RWPE2 (cell line): Measurements from ENCODE around the gene TFR2.

ENCODE experiments used
- ATAC-seq: fragments of 200-7000 bp; cut with Tn5 transposase; 3 replicates; pipeline ENCODE4 v1.9.1; 2021; ENCODE audit warnings: low read depth
- DNase-seq: peaks from one replicate; pipeline ENCODE4 v3.0.0-alpha.2; 2020; ENCODE audit warnings: low spot score
- H3K27ac ChIP-seq: fragments of 450-650 bp; 2 replicates; pipeline ENCODE4 v1.5.1; 2017; ENCODE audit warnings: mild to moderate bottlenecking; ENCODE audit not compliant: poor library complexity, severe bottlenecking
- H3K27me3 ChIP-seq: fragments of 250-450 bp; sonication (Bioruptor Pico); 2 replicates; pipeline ENCODE4 v1.5.1; 2021; ENCODE audit warnings: mild to moderate bottlenecking, moderate library complexity; ENCODE audit not compliant: insufficient read depth, poor library complexity, severe bottlenecking
- H3K36me3 ChIP-seq: fragments of 250-450 bp; sonication (Bioruptor Pico); 2 replicates; pipeline ENCODE4 v1.5.1; 2020; ENCODE audit warnings: low read depth, mild to moderate bottlenecking, moderate library complexity
- H3K4me1 ChIP-seq: fragments of 250-450 bp; sonication (Bioruptor Pico); 2 replicates; pipeline ENCODE4 v1.5.1; 2021; ENCODE audit warnings: mild to moderate bottlenecking, moderate library complexity; ENCODE audit not compliant: insufficient read depth, poor library complexity, severe bottlenecking
- H3K4me3 ChIP-seq: fragments of 250-450 bp; sonication (Bioruptor Pico); 2 replicates; pipeline ENCODE4 v1.5.1; 2021; ENCODE audit warnings: mild to moderate bottlenecking, moderate library complexity; ENCODE audit not compliant: severe bottlenecking
- H3K9me3 ChIP-seq: fragments of 250-450 bp; sonication (Bioruptor Pico); 2 replicates; pipeline ENCODE4 v1.5.1; 2021; ENCODE audit warnings: mild to moderate bottlenecking, moderate library complexity; ENCODE audit not compliant: severe bottlenecking
- TF ChIP-seq, protein P1 (sequence below): fragments of 450-650 bp; IDR thresholded peaks from one replicate; pipeline ENCODE4 v1.5.1; 2017; ENCODE audit warnings: mild to moderate bottlenecking, moderate library complexity; ENCODE audit not compliant: poor library complexity, severe bottlenecking

TFR2 gene

DNA sequence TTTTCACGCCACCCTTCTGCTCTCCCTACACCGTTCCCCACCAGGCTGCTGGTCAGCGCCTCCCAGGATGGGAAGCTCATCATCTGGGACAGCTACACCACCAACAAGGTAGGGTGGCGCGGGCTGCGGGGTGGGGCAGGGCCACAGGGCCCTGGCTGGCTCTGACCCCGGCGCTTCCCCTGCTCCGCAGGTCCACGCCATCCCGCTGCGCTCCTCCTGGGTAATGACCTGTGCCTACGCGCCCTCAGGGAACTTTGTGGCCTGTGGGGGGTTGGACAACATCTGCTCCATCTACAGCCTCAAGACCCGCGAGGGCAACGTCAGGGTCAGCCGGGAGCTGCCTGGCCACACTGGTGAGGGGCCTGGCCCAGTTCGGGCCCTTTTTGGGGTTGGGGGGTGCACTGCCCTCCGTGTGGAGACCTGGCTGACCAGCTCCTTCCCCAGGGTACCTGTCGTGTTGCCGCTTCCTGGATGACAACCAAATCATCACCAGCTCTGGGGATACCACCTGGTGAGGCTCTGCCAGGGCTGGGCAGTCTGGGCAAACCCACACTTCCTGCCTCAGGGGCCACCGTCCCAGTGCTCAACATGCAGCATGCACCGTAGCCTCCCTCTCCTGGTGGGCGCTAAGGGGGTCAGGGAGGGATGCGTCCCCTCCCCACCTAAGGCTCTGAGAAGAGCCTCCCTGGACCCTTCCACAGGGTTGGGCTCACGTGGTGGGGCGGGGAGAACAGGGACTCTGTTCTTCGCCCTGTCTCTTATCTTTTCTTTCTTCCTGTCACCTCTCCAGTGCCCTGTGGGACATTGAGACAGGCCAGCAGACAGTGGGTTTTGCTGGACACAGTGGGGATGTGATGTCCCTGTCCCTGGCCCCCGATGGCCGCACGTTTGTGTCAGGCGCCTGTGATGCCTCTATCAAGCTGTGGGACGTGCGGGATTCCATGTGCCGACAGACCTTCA is 36.2 kb upstream of the TFR2 start:
- peaks cover 55% of the 10 kb centered on the region for H3K36me3 ChIP-seq
- ATAC-seq (no peak), DNase-seq (no peak)
- no peaks in the 10 kb centered on the region for H3K27me3 ChIP-seq
- no peak overlapping the region for H3K4me3 ChIP-seq
- no peaks in the 10 kb centered on the region for H3K9me3 ChIP-seq
- H3K27ac ChIP-seq = no peak overlapping the region
- TF ChIP-seq, protein P1, sequence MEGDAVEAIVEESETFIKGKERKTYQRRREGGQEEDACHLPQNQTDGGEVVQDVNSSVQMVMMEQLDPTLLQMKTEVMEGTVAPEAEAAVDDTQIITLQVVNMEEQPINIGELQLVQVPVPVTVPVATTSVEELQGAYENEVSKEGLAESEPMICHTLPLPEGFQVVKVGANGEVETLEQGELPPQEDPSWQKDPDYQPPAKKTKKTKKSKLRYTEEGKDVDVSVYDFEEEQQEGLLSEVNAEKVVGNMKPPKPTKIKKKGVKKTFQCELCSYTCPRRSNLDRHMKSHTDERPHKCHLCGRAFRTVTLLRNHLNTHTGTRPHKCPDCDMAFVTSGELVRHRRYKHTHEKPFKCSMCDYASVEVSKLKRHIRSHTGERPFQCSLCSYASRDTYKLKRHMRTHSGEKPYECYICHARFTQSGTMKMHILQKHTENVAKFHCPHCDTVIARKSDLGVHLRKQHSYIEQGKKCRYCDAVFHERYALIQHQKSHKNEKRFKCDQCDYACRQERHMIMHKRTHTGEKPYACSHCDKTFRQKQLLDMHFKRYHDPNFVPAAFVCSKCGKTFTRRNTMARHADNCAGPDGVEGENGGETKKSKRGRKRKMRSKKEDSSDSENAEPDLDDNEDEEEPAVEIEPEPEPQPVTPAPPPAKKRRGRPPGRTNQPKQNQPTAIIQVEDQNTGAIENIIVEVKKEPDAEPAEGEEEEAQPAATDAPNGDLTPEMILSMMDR = no peak
- no peaks in the 10 kb centered on the region for H3K4me1 ChIP-seq

DNA sequence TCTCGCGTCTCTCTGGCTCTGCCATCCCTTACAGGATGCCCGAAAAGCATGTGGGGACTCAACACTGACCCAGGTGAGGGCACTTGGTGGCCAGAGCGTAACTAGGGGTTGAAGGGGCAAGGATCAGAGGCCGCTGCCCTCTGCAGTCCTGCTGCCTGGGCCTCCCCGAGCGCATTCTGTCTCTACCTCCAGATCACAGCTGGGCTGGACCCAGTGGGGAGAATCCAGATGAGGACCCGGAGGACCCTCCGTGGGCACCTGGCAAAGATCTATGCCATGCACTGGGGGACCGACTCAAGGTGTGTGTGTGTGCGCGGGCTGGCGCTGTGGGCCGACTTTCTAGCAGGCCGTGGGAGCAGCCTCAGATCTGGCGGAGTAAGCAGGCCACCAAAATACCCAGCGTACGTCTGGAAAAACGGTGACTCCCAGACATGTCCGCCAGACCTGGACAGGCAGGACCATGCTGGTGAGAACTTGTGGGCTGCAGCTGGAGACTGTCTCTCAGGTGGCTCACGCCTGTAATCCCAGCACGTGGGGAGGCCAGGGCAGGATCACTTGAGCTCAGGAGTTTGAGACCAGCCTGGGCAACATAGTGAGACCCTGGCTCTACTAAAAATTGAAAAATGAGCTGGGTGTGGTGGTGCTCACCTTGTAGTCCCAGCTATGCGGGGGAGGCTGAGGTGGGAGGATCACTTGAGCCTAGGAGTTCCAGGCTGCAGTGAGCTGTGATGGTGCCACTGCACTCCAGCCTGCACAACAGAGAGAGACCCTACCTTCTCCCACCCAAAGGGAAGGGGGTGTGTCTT is 35.4 kb upstream of the TFR2 start:
- Histone ChIP-seq H3K9me3 (no peaks in the 10 kb centered on the region), H3K4me1 (no peaks in the 10 kb centered on the region), H3K27ac (peak overlapping the region; percentile 75), H3K4me3 (no peak overlapping the region), H3K36me3 (peaks cover 48% of the 10 kb centered on the region), H3K27me3 (no peaks in the 10 kb centered on the region)
- TF ChIP-seq, protein P1 = no peak
- DNase-seq = no peak
- no peak for ATAC-seq

DNA sequence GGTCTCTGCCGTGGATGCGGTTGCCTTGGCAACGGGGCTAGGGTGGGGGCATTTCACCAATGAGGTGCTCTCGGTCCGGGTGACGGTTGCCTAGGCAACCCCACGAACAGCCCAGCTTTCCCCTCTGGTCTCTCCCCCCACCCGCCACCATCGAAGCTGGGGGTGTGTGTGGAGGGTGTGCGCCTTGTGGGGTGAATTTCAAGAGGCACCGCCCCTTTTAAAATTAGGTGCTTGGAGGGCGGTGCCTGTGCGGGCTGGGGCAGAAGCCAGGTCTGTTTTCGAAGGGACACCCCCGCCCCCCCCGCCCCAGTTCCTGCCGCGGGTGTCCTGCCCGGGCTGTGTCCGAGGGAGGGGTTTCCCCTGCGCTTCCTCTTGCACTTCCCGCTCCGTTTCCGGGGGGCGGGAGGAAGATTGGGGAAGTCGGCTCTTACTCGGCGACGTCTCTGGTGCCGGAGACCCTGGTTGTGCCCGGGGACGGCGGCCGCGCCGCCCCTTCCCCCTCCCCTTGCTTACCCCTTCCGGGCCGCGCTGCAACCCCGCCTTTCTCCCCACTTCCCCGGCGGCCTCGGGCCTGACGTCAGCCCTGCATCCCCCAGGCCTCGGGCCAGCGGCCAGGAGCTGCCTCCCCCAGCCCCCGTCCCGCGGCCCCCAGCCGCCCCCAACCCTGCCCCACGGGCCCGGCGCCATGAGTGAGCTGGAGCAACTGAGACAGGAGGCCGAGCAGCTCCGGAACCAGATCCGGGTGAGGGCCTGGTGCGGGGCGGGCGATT is 34.4 kb upstream of the TFR2 start:
- peak overlapping the region; percentile 75 for H3K27ac ChIP-seq
- TF ChIP-seq, protein P1 = no peak

DNA sequence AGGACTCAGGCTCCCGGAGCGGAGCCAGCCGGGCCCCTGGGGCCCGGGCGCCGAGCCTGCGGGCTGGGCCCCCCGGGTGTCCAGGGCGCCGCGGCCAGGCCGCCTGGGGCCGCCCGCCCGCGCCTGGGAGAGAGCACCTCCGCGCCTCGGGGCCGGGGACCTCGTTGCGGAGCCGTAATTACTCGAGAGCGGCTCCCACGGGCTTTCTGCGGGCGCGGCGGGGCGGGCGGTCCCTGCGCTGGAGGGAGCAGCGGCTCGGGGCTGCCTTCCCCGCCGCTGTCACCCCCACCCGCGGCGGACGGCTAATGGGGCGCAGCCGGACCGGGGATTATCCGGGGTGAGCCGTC is 33.7 kb upstream of the TFR2 start:
- TF ChIP-seq, protein P1 = no peak
- H3K9me3 ChIP-seq = no peaks in the 10 kb centered on the region
- H3K4me3 ChIP-seq = peak overlapping the region; percentile 92
- H3K36me3 ChIP-seq = peaks cover 35% of the 10 kb centered on the region
- peak overlapping the region; percentile 75 for H3K27ac ChIP-seq
- ATAC-seq (no peak), DNase-seq (no peak)
- H3K4me1 ChIP-seq = no peaks in the 10 kb centered on the region
- H3K27me3 ChIP-seq = no peaks in the 10 kb centered on the region

More for the DNA sequence above, 34.4 kb upstream of the TFR2 start:
- ATAC-seq = peak; percentile 30
- DNase-seq = peak; percentile 80
- Histone ChIP-seq H3K4me3 (peak overlapping the region; percentile 92), H3K27me3 (no peaks in the 10 kb centered on the region), H3K9me3 (no peaks in the 10 kb centered on the region), H3K4me1 (no peaks in the 10 kb centered on the region), H3K36me3 (peaks cover 42% of the 10 kb centered on the region)
